Ishikawa (cell line): ENCODE data around the gene C6orf89.

ENCODE experiments used
- CEBPB ChIP-seq: IDR thresholded peaks from 2 replicates; pipeline ENCODE4 v1.6.1; 2012
- CREB1 ChIP-seq: IDR thresholded peaks from 2 replicates; pipeline ENCODE4 v1.6.1; 2012; ENCODE audit warnings: low read depth
- EGR1 ChIP-seq: IDR thresholded peaks from 2 replicates; pipeline ENCODE4 v1.6.1; 2012
- EP300 ChIP-seq: IDR thresholded peaks from 2 replicates; pipeline ENCODE4 v1.6.1; 2012; ENCODE audit warnings: borderline replicate concordance
- MAX ChIP-seq: IDR thresholded peaks from 2 replicates; pipeline ENCODE4 v1.6.1; 2012
- NFIC ChIP-seq: IDR thresholded peaks from 2 replicates; pipeline ENCODE4 v1.6.1; 2012
- RAD21 ChIP-seq: IDR thresholded peaks from 2 replicates; pipeline ENCODE4 v1.6.1; 2012; ENCODE audit warnings: low read depth
- TAF1 ChIP-seq: IDR thresholded peaks from 2 replicates; pipeline ENCODE4 v1.6.1; 2012; ENCODE audit warnings: low read depth, mild to moderate bottlenecking
- TCF12 ChIP-seq: IDR thresholded peaks from 2 replicates; pipeline ENCODE4 v1.6.1; 2012; ENCODE audit warnings: low read depth
- TEAD4 ChIP-seq: IDR thresholded peaks from 2 replicates; pipeline ENCODE4 v1.6.1; 2012
- YY1 ChIP-seq: IDR thresholded peaks from 2 replicates; pipeline ENCODE4 v1.6.1; 2012; ENCODE audit warnings: low read depth
- ZBTB7A ChIP-seq: IDR thresholded peaks from 2 replicates; pipeline ENCODE4 v1.6.1; 2012; ENCODE audit warnings: low read depth
- TF ChIP-seq, protein P1 (sequence below): IDR thresholded peaks from 2 replicates; pipeline ENCODE4 v1.6.1; 2012; ENCODE audit warnings: low read depth, mild to moderate bottlenecking
- TF ChIP-seq, protein P2 (sequence below): IDR thresholded peaks from 2 replicates; pipeline ENCODE4 v1.6.1; 2012

- TF ChIP-seq CEBPB (no peak), MAX (no peak), RAD21 (no peak), TCF12 (no peak), ZBTB7A (no peak), NFIC (no peak), EP300 (no peak), YY1 (no peak), TAF1 (no peak), TEAD4 (no peak), CREB1 (no peak), EGR1 (no peak)
- TF ChIP-seq, protein P1, sequence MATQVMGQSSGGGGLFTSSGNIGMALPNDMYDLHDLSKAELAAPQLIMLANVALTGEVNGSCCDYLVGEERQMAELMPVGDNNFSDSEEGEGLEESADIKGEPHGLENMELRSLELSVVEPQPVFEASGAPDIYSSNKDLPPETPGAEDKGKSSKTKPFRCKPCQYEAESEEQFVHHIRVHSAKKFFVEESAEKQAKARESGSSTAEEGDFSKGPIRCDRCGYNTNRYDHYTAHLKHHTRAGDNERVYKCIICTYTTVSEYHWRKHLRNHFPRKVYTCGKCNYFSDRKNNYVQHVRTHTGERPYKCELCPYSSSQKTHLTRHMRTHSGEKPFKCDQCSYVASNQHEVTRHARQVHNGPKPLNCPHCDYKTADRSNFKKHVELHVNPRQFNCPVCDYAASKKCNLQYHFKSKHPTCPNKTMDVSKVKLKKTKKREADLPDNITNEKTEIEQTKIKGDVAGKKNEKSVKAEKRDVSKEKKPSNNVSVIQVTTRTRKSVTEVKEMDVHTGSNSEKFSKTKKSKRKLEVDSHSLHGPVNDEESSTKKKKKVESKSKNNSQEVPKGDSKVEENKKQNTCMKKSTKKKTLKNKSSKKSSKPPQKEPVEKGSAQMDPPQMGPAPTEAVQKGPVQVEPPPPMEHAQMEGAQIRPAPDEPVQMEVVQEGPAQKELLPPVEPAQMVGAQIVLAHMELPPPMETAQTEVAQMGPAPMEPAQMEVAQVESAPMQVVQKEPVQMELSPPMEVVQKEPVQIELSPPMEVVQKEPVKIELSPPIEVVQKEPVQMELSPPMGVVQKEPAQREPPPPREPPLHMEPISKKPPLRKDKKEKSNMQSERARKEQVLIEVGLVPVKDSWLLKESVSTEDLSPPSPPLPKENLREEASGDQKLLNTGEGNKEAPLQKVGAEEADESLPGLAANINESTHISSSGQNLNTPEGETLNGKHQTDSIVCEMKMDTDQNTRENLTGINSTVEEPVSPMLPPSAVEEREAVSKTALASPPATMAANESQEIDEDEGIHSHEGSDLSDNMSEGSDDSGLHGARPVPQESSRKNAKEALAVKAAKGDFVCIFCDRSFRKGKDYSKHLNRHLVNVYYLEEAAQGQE: no peak
- TF ChIP-seq, protein P2, sequence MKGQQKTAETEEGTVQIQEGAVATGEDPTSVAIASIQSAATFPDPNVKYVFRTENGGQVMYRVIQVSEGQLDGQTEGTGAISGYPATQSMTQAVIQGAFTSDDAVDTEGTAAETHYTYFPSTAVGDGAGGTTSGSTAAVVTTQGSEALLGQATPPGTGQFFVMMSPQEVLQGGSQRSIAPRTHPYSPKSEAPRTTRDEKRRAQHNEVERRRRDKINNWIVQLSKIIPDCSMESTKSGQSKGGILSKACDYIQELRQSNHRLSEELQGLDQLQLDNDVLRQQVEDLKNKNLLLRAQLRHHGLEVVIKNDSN: no peak
These were observed 58.9 kb downstream of the C6orf89 start for GRCh38 chr6:36944650-36945049.
